EL (cell line): ENCODE data around the gene DCC.
"Not testable (repeated sequence)": the region's sequence is repeated elsewhere in the genome, so short reads cannot be mapped to it uniquely, and the experiment has no call there.

Source experiments
- DNase-seq: peaks from one replicate; pipeline ENCODE4 v3.0.0-alpha.2; 2016

Gene DCC

GRCh38 chr18:53443831-53444230, 1103.8 kb downstream of the DCC start:
- DNase-seq: no peak

GRCh38 chr18:53451902-53452301, 1111.9 kb downstream of the DCC start:
- no peak for DNase-seq

- DNase-seq: no peak
These were observed 1117.1 kb downstream of the DCC start for GRCh38 chr18:53457068-53457467.

- no peak for DNase-seq
These were observed 1118.3 kb downstream of the DCC start for GRCh38 chr18:53458268-53458667.

DNA sequence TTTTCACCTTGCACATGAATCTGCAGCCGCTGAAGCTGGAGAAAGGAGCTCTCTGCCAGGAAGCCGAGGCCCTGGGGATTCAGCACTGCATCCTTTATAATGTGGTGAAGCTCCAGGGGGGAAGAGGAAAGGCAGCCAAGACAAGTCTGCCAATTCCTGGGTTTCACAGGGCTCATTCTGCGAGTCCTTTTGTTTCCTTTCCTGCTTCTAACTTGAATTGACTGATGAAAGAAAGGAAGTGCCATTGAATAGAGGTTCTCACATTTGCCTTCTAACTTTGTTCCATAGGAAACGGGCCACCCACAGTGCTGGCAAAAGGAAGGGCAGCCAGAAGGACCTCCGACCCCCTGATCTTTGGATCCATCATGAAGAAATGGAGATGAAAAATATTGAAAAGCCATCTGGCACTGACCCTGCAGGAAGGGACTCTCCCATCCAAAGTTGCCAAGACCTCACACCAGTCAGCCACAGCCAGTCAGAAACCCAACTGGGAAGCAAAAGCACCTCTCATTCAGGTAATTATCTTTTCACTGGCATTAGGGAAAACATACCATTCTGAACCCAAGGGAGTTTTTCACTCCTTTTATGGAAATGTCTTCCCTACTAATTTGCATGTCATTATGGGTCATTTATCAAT, 1119.1 kb downstream of the DCC start:
- no peak for DNase-seq

DNA sequence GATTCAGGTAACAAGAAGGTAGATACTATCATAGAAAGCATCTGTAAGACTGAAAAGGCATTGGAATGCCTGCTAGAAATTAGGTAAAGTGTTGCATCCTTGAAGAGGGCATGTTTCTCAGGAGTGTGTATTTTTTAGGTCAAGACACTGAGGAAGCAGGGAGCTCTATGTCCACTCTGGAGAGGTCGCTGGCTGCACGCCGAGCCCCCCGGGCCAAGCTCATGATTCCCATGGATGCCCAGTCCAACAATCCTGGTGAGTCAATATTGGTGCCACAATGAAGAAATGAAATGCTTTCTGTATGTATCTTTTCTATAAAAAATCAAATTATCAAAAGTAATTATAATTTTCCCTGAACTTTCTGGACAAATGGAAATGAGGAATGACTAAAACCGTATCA, 1127.8 kb downstream of the DCC start:
- no peak for DNase-seq

DNA sequence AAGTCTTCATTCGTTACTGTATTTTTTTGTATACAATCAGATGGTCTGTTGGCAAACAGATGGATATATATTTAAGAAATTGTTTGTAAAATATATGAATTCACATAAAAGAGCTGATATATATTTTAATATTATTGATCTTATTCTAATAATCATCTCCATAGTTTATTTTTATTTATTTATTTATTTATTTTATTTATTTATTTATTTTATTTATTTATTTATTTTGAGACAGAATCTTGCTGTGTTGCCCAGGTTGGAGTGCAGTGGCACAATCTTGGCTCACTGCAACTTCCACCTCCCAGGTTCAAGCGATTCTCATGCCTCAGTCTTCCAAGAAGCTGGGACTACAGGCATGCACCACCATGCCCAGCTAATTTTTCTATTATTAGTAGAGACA, 1128.2 kb downstream of the DCC start:
- not testable (repeated sequence) for DNase-seq

DNA sequence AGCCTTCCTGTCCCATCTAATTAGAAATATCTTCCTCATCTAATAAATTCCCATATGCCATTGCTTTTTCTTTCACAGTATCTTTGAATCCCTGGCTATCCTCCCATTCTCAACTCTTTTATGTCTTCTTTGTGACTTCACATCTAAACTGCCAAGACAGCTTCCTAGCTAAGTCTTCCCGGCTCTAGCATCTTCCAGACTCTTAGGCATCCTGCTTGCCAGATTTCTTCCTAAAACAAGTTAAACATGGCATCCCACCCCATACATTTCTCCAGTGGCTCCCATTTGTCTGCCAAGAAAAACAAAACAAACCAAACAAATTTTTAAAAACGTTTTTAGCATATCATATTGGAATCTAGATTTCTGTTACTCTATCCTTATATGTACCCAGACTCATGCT, 1132.5 kb downstream of the DCC start:
- no peak for DNase-seq

DNA sequence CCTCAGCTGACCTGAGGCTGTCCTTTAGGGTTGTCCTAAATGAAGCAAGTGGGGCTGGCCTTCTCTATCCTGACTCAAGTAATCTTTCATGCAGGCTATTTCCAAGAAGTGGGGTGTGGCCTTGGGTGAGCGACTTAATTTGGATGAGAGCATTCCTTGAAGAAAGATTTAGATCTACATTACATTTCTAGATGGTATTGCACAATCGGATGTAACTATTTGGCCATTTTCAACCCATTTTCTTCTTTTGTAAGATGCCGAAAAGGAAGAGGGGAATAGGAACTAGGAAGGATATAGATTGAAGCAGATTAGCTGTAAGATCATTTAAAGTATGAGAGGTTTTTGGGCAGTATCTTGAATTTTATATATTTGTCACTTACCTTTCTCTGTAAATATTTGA, 1138.2 kb downstream of the DCC start:
- DNase-seq: no peak

- no peak for DNase-seq
These were observed 1146.3 kb downstream of the DCC start for GRCh38 chr18:53486296-53486695.

- no peak for DNase-seq
These were observed 1149.3 kb downstream of the DCC start for GRCh38 chr18:53489266-53489665.

DNA sequence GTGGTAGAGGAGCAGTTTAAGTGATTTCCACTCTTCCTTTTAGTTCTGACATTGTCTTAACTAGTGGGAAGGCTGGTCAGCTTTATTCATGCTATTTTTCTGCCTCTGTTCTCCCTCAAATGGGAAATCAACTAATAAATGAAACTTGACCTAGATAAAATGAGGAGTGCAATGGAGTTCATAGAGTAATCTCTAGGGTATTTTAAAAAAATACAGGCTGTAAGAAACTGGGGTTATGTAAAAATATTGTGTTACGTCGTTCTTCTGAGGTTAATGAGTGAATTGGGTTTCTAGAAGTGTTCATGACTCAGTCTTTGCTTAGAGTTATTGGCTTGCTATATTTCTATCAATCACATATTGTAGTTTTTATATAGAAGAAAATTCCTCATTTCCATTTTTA, 1150.0 kb downstream of the DCC start:
- no peak for DNase-seq

DNA sequence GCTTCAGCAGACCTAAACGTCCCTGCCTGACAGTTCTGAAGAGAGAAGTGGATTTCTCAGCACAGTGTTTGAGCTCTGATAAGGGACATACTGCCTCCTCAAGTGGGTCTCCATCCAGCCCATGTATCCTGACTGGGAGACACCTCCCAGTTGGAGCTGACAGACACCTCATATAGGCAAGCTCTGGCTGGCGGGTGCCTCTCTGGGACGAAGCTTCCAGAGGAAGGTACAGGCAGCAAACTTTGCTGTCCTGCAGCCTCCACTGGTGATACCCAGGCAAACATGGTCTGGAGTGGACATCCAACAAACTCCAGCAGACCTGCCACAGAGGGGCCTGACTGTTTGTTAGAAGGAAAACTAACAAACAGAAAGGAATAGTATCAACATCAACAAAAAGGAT, 1156.0 kb downstream of the DCC start:
- no peak for DNase-seq

- no peak for DNase-seq
These were observed 1164.0 kb downstream of the DCC start for GRCh38 chr18:53503914-53504441.

- no peak for DNase-seq
These were observed 1168.5 kb downstream of the DCC start for GRCh38 chr18:53508529-53508928.

- DNase-seq: no peak
These were observed 1169.9 kb downstream of the DCC start for GRCh38 chr18:53509886-53510285.

GRCh38 chr18:53511725-53512124, 1171.7 kb downstream of the DCC start:
- DNase-seq: not testable (repeated sequence)

- DNase-seq: no peak
These were observed 1181.1 kb downstream of the DCC start for GRCh38 chr18:53521068-53521467.

DNA sequence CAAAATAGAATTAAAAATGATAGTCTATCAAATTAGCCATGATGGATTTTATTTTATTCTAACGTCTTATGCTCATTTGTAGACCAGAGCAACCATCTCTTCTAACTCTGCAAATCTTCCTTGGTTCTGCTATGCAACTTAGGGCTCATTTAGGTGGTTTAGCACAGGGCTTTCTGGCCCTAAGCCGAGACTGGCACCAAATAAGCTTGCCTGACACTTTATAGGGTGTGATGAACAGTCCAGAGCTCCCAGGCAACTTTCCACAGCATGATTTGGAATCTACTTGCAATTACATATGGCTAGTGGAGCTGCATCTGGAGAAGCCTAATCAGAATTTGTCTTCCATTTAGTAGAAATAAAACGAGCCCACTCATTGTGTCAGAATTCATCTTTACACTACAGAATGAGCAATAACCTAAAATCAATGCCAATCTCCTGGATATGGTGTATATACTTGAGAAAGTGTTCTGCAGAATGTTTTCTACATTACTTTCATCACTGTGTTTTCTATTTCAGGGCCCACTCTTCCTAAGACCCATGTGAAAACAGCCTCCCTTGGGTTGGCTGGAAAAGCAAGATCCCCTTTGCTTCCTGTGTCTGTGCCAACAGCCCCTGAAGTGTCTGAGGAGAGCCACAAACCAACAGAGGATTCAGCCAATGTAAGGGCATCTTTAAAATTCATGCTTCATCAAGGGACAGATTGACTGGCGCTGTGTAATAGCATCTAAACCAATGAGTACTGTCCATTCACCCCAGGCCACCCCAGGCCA, 1186.3 kb downstream of the DCC start:
- no peak for DNase-seq

DNA sequence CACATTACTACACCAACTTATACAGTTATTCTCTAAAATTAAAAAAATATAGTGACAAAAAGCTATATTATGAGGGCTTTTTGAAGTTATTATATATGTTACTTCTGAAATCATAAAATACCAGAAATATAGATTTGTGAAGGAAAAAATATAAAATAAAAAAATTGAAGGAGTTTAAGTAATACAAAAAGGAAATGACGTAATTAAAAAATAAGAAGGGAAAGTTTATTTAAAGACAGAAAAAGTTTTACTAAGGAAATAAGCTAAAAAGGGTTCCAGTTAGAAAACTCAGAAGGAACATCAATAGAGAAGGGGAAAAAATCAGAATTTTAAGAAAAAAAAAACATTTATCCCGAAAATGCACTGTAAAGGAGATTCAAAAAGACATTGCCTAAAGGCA, 1187.4 kb downstream of the DCC start:
- no peak for DNase-seq

- DNase-seq: no peak
These were observed 1191.2 kb downstream of the DCC start for GRCh38 chr18:53531187-53531586.

GRCh38 chr18:53531896-53532295, 1191.9 kb downstream of the DCC start:
- no peak for DNase-seq

DNA sequence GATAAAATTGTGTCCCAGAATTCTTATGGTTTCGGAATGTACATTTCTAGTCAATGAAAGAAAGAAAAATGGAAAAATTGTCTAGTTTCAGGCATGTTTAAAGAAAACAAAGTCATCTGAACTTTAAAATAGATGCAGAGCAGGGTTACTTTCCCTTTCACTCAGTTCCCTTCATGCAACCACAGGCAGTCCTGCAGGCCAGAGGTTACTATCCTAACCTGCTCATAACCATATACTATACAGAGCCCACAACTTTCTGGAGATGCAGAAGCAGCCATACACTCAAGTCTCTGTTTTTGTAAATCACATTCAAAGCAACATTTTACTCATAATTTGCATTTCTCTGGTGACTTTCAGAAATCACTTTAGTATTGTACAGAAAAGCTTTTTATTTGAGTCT, 1194.2 kb downstream of the DCC start:
- DNase-seq: no peak

- DNase-seq: no peak
These were observed 1194.7 kb downstream of the DCC start for GRCh38 chr18:53534695-53535094.

GRCh38 chr18:53536908-53537307, 1196.9 kb downstream of the DCC start:
- DNase-seq: no peak
